NOMO-1 treated with dmso at 0.1 percent for 144 hours (cell line): ENCODE measurements around the gene ATP8A2.

Source experiments
- DNase-seq: peaks from one replicate; lab custom pipeline; 2025; ENCODE audit not compliant: unreplicated experiment; lab: John Stamatoyannopoulos, UW

ATP8A2 gene

GRCh38 chr13:25874907-25875306 lies 503.1 kb downstream of the ATP8A2 start:
- peak; percentile 90 for DNase-seq

DNA sequence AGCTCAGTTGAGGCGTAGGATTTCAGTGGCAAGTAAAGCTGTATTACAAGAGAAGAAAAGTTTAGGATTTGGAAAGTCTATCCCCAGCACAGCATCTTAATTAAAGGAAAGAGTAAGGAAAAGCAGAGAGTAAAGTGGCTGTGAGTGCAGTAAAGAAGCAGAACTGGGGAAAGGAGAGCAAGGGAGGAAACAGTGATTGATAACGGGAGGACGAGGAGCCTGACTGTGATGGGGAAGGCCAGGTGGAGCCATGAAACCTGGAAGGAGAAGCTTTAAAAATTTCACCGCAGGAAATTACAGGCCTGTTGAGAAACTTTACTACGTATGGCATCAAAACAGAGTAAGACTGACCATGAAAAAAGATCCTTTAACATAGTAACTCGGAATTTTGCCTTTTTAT lies 504.5 kb downstream of the ATP8A2 start:
- DNase-seq, result peak; percentile 15

DNA sequence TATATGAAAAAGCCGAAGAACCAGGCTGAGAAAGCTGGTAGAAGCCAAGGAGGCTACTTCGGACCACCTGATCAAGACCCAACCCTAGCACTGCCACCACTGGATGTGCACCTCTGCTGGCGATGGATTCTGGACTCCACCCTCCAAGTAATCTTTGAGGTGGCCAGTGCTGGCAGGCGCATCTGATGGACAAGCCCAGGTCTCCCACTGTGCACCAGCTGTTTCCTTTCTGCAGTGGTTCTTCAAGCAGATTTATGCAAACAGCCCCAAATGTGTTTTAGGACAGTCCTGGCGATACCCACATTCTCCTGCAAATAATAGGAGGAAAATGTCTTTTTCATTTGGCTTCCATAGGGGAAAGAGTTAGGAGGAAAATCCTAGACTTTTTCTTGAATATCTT lies 507.7 kb downstream of the ATP8A2 start:
- DNase-seq, result no peak

DNA sequence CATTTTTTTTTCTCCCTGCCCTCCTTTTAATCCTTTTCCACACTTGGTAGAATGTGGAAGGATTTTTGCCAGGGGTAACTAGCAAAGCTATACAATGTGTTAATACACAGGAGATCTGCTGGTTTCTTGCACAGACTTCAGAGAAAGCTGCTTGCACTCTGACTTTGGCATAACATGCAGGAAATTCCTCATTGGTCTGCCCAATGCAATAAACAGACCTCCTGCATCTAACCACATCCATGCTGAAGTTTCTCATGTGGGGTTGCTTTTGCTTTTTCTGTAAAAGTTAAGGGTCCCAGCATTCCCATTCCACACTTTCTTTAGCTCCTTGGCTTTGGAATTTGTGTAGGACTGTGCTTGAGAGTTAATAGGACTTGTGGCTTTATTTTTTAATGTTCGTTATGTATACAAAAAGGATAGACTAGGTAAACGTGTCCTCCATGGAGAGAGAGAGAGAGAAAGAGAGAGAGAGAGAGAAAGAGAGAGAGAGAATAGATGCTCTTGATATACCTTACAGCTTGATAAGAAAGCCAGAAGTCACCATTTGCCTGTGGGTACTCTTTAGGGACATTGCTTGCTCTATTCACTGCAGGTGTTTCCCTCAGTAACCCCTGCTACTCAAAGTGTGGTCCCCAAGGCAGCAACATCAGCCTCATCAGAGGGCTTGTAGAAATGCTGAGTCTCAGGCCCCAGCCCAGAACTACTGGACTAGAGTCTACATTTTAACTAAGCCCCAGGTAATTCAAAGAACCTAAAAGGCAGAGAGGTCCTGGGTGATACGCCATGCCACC lies 509.6 kb downstream of the ATP8A2 start:
- DNase-seq, result no peak

DNA sequence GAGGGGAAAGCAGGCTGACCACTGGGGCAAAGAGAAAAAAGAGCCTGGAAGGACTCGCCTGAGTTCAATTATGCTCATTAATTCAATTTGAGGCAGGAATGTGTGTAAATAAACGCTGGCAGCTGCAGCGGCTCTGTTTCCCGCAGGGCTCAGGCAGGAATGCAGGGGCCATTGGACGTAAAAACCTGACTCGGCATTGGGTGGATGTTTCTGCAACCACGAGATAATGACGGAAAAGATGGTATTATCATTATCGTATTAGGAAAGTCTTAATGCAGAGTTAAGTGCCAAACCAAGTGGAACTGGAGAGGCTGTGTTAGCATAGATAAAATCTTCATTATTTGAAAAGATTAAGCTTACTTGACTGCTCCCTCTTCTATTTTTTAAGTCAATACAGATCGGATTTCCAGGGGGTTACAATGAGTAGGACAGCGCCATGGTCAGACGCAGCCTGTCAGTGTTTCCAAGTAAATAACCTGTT lies 510.2 kb downstream of the ATP8A2 start:
- DNase-seq, result no peak

GRCh38 chr13:25882466-25883357 lies 510.9 kb downstream of the ATP8A2 start:
- DNase-seq, result no peak

GRCh38 chr13:25885418-25885817 lies 513.6 kb downstream of the ATP8A2 start:
- no peak for DNase-seq

GRCh38 chr13:25886438-25887214 lies 514.9 kb downstream of the ATP8A2 start:
- DNase-seq, result no peak

DNA sequence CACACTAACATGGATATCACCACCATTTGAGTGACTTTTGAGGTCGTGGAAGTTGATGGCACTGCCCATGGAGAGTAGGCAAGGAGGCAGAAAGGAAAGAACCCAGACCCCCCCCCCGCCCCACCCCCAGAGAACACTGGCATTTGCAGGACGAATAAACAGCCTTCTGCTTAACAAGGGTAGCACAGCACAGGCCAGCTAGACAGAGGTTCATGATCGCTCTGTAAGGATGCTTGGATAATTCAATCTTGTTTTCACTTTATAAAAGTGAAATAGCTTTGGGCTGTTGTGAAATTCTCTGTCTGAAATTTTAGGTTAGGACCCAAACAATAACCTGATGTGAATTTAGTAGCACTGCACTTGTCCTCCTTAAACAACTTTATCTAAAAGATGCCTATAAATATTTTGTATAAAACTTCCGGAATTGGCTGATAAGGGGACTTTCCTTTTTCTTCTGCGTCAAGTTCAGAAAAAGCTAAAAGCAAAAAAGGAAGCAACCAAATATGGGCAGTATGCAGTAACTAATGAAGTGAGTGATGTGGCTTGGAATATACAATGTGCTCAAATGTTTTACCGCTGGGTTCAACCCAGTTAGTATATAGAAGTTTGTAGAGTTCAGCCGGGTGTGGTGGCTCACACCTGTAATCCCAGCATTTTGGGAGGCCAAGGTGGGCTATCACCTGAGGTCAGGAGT lies 516.3 kb downstream of the ATP8A2 start:
- DNase-seq, result peak; percentile 3

- DNase-seq, result peak; percentile 1
Observed at GRCh38 chr13:25890671-25891212, 519.0 kb downstream of the ATP8A2 start.

DNA sequence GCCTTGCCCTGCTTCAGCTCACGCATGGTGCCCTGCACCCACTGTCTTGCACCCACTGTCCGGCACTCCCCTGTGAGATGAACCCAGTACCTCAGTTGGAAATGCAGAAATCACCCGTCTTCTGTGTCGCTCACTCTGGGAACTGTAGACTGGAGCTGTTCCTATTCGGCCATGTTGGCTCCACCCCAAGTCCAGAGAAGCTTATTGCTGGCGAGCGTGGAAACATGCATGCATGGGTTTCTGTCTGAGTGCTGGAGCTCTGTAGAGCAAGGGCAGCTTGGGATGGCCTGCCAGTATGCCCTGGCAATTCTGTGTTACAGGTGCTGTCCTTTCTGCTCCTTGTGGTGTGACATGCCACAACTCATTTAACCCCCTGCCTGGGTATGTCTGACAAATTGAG lies 527.2 kb downstream of the ATP8A2 start:
- no peak for DNase-seq

DNA sequence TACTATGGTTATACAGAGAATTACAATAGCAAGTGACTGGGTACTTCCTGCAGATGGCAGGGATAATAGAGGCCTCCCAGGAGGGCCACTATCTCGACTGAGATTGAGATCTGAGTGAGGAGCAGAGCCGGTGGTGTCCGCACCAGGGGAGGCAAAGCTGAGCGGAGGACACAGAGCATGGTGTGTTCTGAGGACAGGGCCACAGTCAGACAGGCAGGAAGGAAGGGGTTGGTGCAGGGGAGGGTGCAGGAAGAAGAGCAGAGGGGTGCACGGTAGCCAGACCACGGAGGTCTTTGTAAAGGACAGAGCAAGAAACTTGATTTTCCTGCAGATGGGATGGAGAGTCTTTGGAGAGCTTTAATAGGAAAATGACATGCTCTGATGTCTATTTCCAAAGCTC lies 527.7 kb downstream of the ATP8A2 start:
- DNase-seq, result no peak

GRCh38 chr13:25899952-25900351 lies 528.2 kb downstream of the ATP8A2 start:
- no peak for DNase-seq

DNA sequence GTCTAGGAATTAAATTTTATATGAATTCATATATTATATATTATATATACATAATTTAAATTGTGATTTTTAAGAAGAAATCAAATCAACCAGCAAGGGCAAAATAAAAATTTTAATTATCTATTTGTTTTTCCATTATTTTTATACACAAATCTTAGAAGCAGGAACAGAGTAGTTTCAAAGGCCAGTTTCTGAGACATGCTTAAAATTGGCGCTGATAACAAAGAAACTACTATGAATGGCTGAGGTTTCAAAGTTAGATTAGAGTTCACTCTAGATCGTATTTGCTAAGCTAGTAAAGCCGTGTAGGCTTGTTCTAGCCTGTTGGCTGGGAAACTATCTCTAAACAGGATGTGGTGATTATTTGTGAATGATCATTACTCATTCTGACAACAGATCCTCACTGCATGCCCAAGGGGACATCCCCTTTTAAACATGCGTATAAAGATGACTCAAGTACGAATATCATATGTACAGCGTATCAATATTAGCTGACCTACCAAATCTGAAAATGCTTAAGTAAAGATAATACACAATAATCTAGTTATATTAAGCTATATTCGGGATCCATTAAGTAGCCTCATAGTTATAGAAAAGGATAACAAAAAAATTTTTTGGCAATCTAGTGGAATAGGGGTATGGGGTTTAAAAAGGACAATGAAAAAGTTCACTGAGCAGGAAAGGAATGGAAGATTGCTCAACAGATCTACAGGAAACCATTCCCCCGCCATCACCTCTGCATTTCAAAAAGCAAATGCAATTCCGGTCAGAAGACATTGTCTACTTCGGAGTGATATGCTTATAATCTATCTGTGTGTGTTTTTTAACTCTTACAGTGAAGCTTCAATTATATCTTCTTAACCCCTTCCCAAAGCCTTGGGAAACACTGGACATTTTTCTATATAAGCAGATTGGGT lies 529.9 kb downstream of the ATP8A2 start:
- peak; percentile 69 for DNase-seq

- DNase-seq, result no peak
Observed at GRCh38 chr13:25902455-25902854, 530.7 kb downstream of the ATP8A2 start.

GRCh38 chr13:25902891-25903341 lies 531.1 kb downstream of the ATP8A2 start:
- DNase-seq, result no peak

GRCh38 chr13:25904830-25905229 lies 533.1 kb downstream of the ATP8A2 start:
- DNase-seq, result no peak

DNA sequence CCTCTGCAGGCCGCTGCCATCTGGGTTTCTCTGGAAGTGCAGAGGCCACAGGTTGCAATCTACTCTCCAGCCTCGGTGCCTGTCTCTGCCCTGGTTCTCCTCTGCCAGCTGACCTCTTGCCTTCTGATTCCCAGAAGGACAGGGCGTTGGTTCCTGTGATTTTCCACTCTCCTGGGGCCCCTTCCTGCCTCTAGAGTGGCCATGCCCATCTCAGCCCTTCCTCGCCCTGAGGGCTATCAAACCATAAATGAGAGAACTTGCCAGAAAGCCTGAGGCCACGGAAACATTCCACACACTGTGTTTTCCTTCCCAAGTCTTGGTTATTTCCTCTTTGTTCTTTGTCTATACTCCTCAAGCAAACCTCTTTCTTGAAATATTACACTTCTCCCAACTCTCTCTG lies 533.8 kb downstream of the ATP8A2 start:
- DNase-seq, result no peak

- DNase-seq, result peak; percentile 13
Observed at GRCh38 chr13:25906191-25906661, 534.5 kb downstream of the ATP8A2 start.
